SK-N-SH (cell line): ENCODE results near the gene CCDC188. TPM values are rescaled to one million over a fixed set of nuclear protein-coding genes. Genes with fewer than 3 reads are reported as not detected.
A peak's percentile ranks its signal among the peaks of the same experiment; 100 is the strongest.

Experiments
- CTCF ChIA-PET: fragments of 300-600, 350-600 bp; formaldehyde crosslinking; extraction: SDS; loops from one replicate; lab custom pipeline; 2021; lab: Yijun Ruan, JAX
- POLR2A ChIA-PET: fragments of 350-600 bp; sonication (Branson Sonifier 250); formaldehyde crosslinking; extraction: SDS; loops from one replicate; lab custom pipeline; 2020; ENCODE audit warnings: antibody characterized with exemption, inconsistent platforms; lab: Yijun Ruan, JAX
- DNase-seq: peaks from one replicate; pipeline ENCODE4 v3.0.0; 2012
- H2AFZ ChIP-seq: fragments of 200-600 bp; sonication (generic); 2 replicates; pipeline ENCODE4 v1.8.1; 2016; ENCODE audit warnings: antibody characterized with exemption, mild to moderate bottlenecking, low read depth
- H3F3A ChIP-seq: fragments of 200-600 bp; sonication (generic); replicated peaks from 2 replicates; pipeline ENCODE3; 2016; ENCODE audit warnings: antibody characterized with exemption, mild to moderate bottlenecking; ENCODE audit not compliant: insufficient read depth
- H3K27ac ChIP-seq, 2 experiments: fragments of 200-500 bp in 1 of 2; fragments of 200-600 bp in 1 of 2; sonication (Bioruptor generic) in 1 of 2; sonication (generic), shearing (Covaris generic) in 1 of 2; 2 replicates each; pipeline versions ENCODE4 v1.5.1 to v1.6.1; 2014 to 2016; ENCODE audit warnings: low read depth in 2 of 2, inconsistent platforms in 1 of 2, low read length in 1 of 2, mild to moderate bottlenecking in 1 of 2, mixed read lengths in 1 of 2
- H3K27me3 ChIP-seq: fragments of 200-600 bp; sonication (generic), shearing (Covaris generic); 2 replicates; pipeline ENCODE4 v1.6.1; 2016; ENCODE audit warnings: mixed run types; ENCODE audit not compliant: insufficient read depth
- H3K36me3 ChIP-seq, 2 experiments: fragments of 200-500 bp in 1 of 2; fragments of 200-600 bp in 1 of 2; sonication (Bioruptor generic) in 1 of 2; sonication (generic) in 1 of 2; replicated peaks in 1 of 2; 2 replicates each; pipeline versions ENCODE3 to v1.5.1; 2014 to 2016; ENCODE audit warnings: low read length in 1 of 2, mild to moderate bottlenecking in 1 of 2; ENCODE audit not compliant: insufficient read depth in 2 of 2, control insufficient read depth in 1 of 2
- H3K4me1 ChIP-seq, 2 experiments: fragments of 200-500 bp in 1 of 2; fragments of 200-600 bp in 1 of 2; sonication (Bioruptor generic) in 1 of 2; sonication (generic), shearing (Covaris generic) in 1 of 2; 2 replicates each; pipeline versions ENCODE4 v1.5.1 to v1.6.1; 2014 to 2016; ENCODE audit warnings: low read depth in 1 of 2, low read length in 1 of 2, mixed run types in 1 of 2; ENCODE audit not compliant: insufficient read depth in 2 of 2, control insufficient read depth in 1 of 2
- H3K4me2 ChIP-seq: fragments of 200-600 bp; sonication (generic), shearing (Covaris generic); 2 replicates; pipeline ENCODE4 v1.6.1; 2017; ENCODE audit warnings: mixed run types
- H3K4me3 ChIP-seq, 2 experiments: fragments of 200-500 bp in 1 of 2; fragments of 200-600 bp in 1 of 2; sonication (Bioruptor generic) in 1 of 2; sonication (generic), shearing (Covaris generic) in 1 of 2; 2 replicates each; pipeline versions ENCODE4 v1.5.1 to v1.8.1; 2014 to 2016; ENCODE audit warnings: low read depth in 2 of 2, inconsistent platforms in 1 of 2, low read length in 1 of 2, mild to moderate bottlenecking in 1 of 2, mixed read lengths in 1 of 2, moderate library complexity in 1 of 2
- H3K79me2 ChIP-seq: fragments of 200-600 bp; sonication (generic); 2 replicates; pipeline ENCODE4 v1.8.1; 2017; ENCODE audit warnings: mild to moderate bottlenecking; ENCODE audit not compliant: insufficient read depth
- H3K9ac ChIP-seq: fragments of 200-600 bp; sonication (generic); 2 replicates; pipeline ENCODE4 v1.6.1; 2017; ENCODE audit warnings: mixed run types
- H3K9me2 ChIP-seq: fragments of 200-600 bp; sonication (generic); 2 replicates; pipeline ENCODE4 v1.6.1; 2017; ENCODE audit warnings: mixed run types
- H3K9me3 ChIP-seq: fragments of 200-600 bp; sonication (generic); 2 replicates; pipeline ENCODE4 v1.6.1; 2017; ENCODE audit warnings: mixed run types, mild to moderate bottlenecking, moderate library complexity
- H4K20me1 ChIP-seq: fragments of 200-600 bp; sonication (generic); 2 replicates; pipeline ENCODE4 v1.6.1; 2017; ENCODE audit warnings: mild to moderate bottlenecking, mixed run types; ENCODE audit not compliant: insufficient read depth
- CTCF ChIP-seq: fragments of 200-600 bp; sonication (generic); IDR thresholded peaks from 2 replicates; pipeline ENCODE4 v1.6.1; 2017; ENCODE audit warnings: antibody characterized with exemption, mild to moderate bottlenecking, moderate library complexity
- ELF1 ChIP-seq: IDR thresholded peaks from 2 replicates; pipeline ENCODE4 v1.4.0; 2012
- FOSL2 ChIP-seq: IDR thresholded peaks from 2 replicates; pipeline ENCODE4 v1.4.0; 2012; ENCODE audit warnings: low read depth, mild to moderate bottlenecking, moderate library complexity, borderline replicate concordance
- FOXM1 ChIP-seq: IDR thresholded peaks from 2 replicates; pipeline ENCODE4 v1.4.0; 2012; ENCODE audit warnings: low read depth, mild to moderate bottlenecking
- GABPA ChIP-seq: IDR thresholded peaks from 2 replicates; pipeline ENCODE4 v1.4.0; 2012; ENCODE audit warnings: low read depth, mild to moderate bottlenecking
- IRF3 ChIP-seq: fragments of 150-350 bp; IDR thresholded peaks from 2 replicates; pipeline ENCODE4 v1.6.1; 2016; ENCODE audit warnings: mild to moderate bottlenecking, low read depth, low read length
- JUND ChIP-seq: IDR thresholded peaks from 2 replicates; pipeline ENCODE4 v1.4.0; 2012
- MAX ChIP-seq: IDR thresholded peaks from 2 replicates; pipeline ENCODE4 v1.4.0; 2012; ENCODE audit warnings: low read depth
- MEF2A ChIP-seq: IDR thresholded peaks from 2 replicates; pipeline ENCODE4 v1.4.0; 2012; ENCODE audit warnings: low read depth, borderline replicate concordance
- POLR2AphosphoS5 ChIP-seq: IDR thresholded peaks from 2 replicates; pipeline ENCODE4 v1.6.1; 2012; ENCODE audit warnings: low read depth, low read length
- RAD21 ChIP-seq: IDR thresholded peaks from 2 replicates; pipeline ENCODE4 v1.6.1; 2012; ENCODE audit warnings: mild to moderate bottlenecking, low read length
- RCOR1 ChIP-seq: fragments of 150-350 bp; IDR thresholded peaks from 2 replicates; pipeline ENCODE4 v1.6.1; 2017; ENCODE audit warnings: antibody characterized with exemption, low read length
- SIN3A ChIP-seq: IDR thresholded peaks from 2 replicates; pipeline ENCODE4 v1.6.1; 2012; ENCODE audit warnings: low read depth, mild to moderate bottlenecking, low read length, moderate library complexity, borderline replicate concordance
- SMC3 ChIP-seq: IDR thresholded peaks from 2 replicates; pipeline ENCODE4 v1.6.1; 2012; ENCODE audit warnings: low read depth, low read length, improper control_type of control experiment
- TEAD4 ChIP-seq: IDR thresholded peaks from 2 replicates; pipeline ENCODE4 v1.4.0; 2012; ENCODE audit warnings: mild to moderate bottlenecking, borderline replicate concordance; ENCODE audit not compliant: insufficient read depth
- USF2 ChIP-seq: fragments of 150-350 bp; IDR thresholded peaks from 2 replicates; pipeline ENCODE4 v1.6.1; 2017; ENCODE audit warnings: antibody characterized with exemption, low read length, low read depth, borderline replicate concordance
- YY1 ChIP-seq: IDR thresholded peaks from 2 replicates; pipeline ENCODE4 v1.4.0; 2012; ENCODE audit warnings: low read depth, mild to moderate bottlenecking
- ZBTB33 ChIP-seq: IDR thresholded peaks from 2 replicates; pipeline ENCODE4 v1.4.0; 2012; ENCODE audit warnings: low read depth, borderline replicate concordance
- WGBS: methylation state at CpG from one replicate; pipeline ENCODE4 v1.1.6; 2017; ENCODE audit warnings: low lambda C conversion rate; 5-methylcytosine and 5-hydroxymethylcytosine counted together
- polyA plus RNA-seq, 3 experiments: library from polyadenylated mRNA; depleted of rRNA; stranded (reverse); fragments of >200 nt; gene quantifications; 2 replicates each; pipeline ENCODE4 v1.2.3, GENCODE V29; 2012

CCDC188 gene
- polyA plus RNA-seq, 1 of the 3 experiments (the other 2 are of a cell fraction): 21.1 TPM

- Histone ChIP-seq H3K9ac (peak overlapping the region; percentile 91), H3F3A (peaks cover 9% of the 10 kb centered on the region), H3K4me1 (peaks cover 16 to 28% of the 10 kb centered on the region in 2 experiments; a peak in 3 of 4 replicates), H3K36me3 (peaks cover 30 to 53% of the 10 kb centered on the region in 2 experiments), H3K27ac (peak overlapping the region; percentile 2 to 75; a peak in 3 of 4 replicates), H3K4me2 (peak overlapping the region; percentile 86), H3K4me3 (peak overlapping the region; percentile 76 to 90), H3K9me3 (no peaks in the 10 kb centered on the region), H4K20me1 (peaks cover 10% of the 10 kb centered on the region; the same call in 1 of the 2 replicates), H3K9me2 (no peaks in the 10 kb centered on the region), H3K79me2 (peaks cover 77% of the 10 kb centered on the region), H3K27me3 (no peaks in the 10 kb centered on the region), H2AFZ (no peak overlapping the region)
- CTCF ChIA-PET: interaction anchor here (1.1 to 1.5 kb wide), 4 partner anchors 13 to 156 kb away, joined by 3 read pairs; no protein-coding TSS in a partner anchor
- POLR2A ChIA-PET: interaction anchor here (0.9 to 2.4 kb wide), 2 partner anchors 11 to 13 kb away, joined by 3 to 7 read pairs; no protein-coding TSS in a partner anchor
- TF ChIP-seq SIN3A (no peak), POLR2AphosphoS5 (0 out of 2 replicates have a peak, but pooled peaks have one; percentile 18), MAX (peak; percentile 35; the same call in 1 of the 2 replicates)
- 1% methylated on average over 29 of the region's 66 CpGs for WGBS
- no peak for DNase-seq
Observed at GRCh38 chr22:20117633-20118299, 33.1 kb downstream of the CCDC188 start.

GRCh38 chr22:20116951-20117632 lies 33.8 kb downstream of the CCDC188 start, which contains the start of gene TRMT2A:
Gene TRMT2A (minus strand): TSS chr22:20117226. CDS start chr22:20116906, 320 bp downstream.
- Histone ChIP-seq H3K36me3 (peaks cover 35 to 56% of the 10 kb centered on the region in 2 experiments), H3F3A (peaks cover 7% of the 10 kb centered on the region), H3K4me3 (peak within 1 kb of the TSS; percentile 78 to 90), H3K4me2 (peak within 1 kb of the TSS; percentile 96), H3K4me1 (peaks cover 16 to 28% of the 10 kb centered on the region in 2 experiments; a peak in 3 of 4 replicates), H2AFZ (peak within 1 kb of the TSS; percentile 83; the same call in 1 of the 2 replicates), H3K9me2 (no peaks in the 10 kb centered on the region), H3K27me3 (no peaks in the 10 kb centered on the region), H4K20me1 (peaks cover 8% of the 10 kb centered on the region; the same call in 1 of the 2 replicates), H3K9ac (peak within 1 kb of the TSS; percentile 91), H3K9me3 (no peaks in the 10 kb centered on the region), H3K79me2 (peaks cover 72% of the 10 kb centered on the region), H3K27ac (peak within 1 kb of the TSS; percentile 60 to 83; a peak in 3 of 4 replicates)
- 1% methylated on average over 35 of the region's 88 CpGs for WGBS
- DNase-seq: peak; percentile 99
- POLR2A ChIA-PET: interaction anchor here (0.6 to 2.4 kb wide), 3 partner anchors 12 to 165 kb away, joined by 4 to 7 read pairs (median 5); partner anchors contain the start of gene ZDHHC8
- CTCF ChIA-PET: interaction anchor here (0.9 to 1.5 kb wide), 5 partner anchors 14 to 155 kb away, joined by 3 read pairs; no protein-coding TSS in a partner anchor
- TF ChIP-seq JUND: no peak
- TF ChIP-seq TEAD4: 0 out of 2 replicates have a peak, but pooled peaks have one; percentile 14
- peak; percentile 90 for TF ChIP-seq GABPA
- 0 out of 2 replicates have a peak, but pooled peaks have one; percentile 6 for TF ChIP-seq USF2
- TF ChIP-seq FOXM1: no peak
- TF ChIP-seq ELF1: peak; percentile 66
- no peak; the same call in 1 of the 2 replicates for TF ChIP-seq RCOR1
- peak; percentile 81; the same call in 1 of the 2 replicates for TF ChIP-seq SIN3A
- TF ChIP-seq RAD21: no peak
- no peak for TF ChIP-seq IRF3
- 0 out of 2 replicates have a peak, but pooled peaks have one; percentile 45 for TF ChIP-seq YY1
- peak; percentile 23; the same call in 1 of the 2 replicates for TF ChIP-seq CTCF
- no peak for TF ChIP-seq FOSL2
- TF ChIP-seq ZBTB33: no peak; the same call in 1 of the 2 replicates
- no peak for TF ChIP-seq MEF2A
- TF ChIP-seq SMC3: no peak
